IPS-18c (cell line): Measurements from ENCODE around the gene SMIM36.
"Not testable (repeated sequence)": the region's sequence is repeated elsewhere in the genome, so short reads cannot be mapped to it uniquely, and the experiment has no call there.

Experiments used
- H3K4me3 ChIP-seq: 2 replicates; pipeline ENCODE4 v1.7.0; 2013; ENCODE audit warnings: low read depth, mild to moderate bottlenecking, low read length, moderate library complexity; ENCODE audit not compliant: insufficient read depth
- H3K9me3 ChIP-seq: one replicate; pipeline ENCODE4 v1.6.1; 2013; ENCODE audit warnings: mild to moderate bottlenecking, low read length, moderate library complexity; ENCODE audit not compliant: control insufficient read depth, insufficient read depth

The SMIM36 gene

DNA sequence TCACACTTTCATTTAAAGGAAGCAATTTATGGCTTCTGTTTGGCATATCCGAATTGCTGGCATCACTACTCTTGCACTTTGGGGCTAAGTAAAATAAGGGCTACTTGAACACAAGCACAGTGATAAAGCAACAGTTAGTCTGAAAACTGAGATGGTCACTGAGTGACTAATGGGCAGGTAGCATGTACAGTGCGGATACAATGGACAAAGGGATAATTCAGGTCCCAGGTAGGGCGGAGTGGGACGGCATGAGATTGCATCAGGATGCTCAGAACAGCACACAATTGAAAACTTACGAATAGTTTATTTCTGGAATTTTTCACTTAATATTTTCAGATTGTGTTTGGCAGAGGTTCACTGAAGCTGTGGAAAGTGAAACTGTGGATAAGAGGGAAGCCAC lies 9.2 kb upstream of the SMIM36 start:
- H3K4me3 ChIP-seq, result no peak overlapping the region
- no peaks in the 10 kb centered on the region for H3K9me3 ChIP-seq

DNA sequence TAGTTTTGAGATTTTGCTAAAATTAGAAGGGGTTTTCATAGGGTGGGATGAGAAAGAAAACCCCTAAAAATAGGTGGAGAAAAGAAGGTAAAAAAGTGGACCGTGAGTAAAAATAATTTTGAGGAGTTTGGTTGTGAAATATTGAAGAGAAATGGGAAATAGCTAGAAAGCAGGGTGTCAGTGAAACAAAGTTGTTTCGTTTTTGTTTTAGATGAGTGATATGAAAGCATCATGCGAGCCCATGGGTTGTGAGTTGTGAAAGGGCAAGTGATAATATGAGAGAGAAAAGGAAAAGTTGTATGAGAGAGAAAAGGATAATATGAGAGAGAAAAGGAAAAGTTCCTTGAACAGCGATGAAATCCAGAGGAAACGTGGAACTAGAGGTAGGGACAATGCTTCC lies 7.3 kb upstream of the SMIM36 start:
- H3K4me3 ChIP-seq, result no peak overlapping the region

DNA sequence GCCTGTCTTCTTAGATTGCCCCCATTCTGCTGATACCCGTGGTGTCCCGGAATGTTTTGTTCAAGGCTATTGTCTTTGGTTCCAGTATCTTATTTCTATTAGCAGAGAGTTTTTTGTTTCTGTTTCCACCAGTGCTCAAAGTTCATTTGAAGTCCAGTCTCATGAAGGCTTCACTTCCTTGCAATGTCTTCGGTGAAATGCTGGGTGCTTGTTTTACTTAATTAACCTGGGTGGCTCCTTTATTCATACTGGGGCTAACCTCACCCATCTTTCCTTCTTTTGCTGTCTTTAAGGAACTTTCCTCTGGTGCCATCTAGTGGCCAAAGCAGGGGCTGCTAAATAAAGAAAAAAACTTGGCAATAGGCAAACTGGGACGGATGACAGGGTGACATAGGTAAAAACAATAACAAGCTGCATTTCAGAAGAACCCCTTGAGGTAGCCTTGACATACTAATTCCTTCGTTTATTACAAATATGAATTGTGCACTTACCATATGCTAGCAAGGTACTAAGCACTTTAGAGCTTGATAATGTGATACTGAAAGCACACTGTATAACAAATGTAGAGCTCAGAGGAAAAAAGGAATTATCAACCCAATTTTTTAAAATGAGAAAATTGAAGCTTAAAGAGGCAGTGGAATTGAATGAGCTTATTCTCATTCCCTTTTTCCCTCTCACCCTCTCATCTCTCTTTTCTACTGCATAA lies 2.8 kb upstream of the SMIM36 start:
- Histone ChIP-seq H3K9me3 (no peaks in the 10 kb centered on the region), H3K4me3 (no peak overlapping the region)

More for the DNA sequence above, 7.3 kb upstream of the SMIM36 start:
- no peaks in the 10 kb centered on the region for H3K9me3 ChIP-seq

DNA sequence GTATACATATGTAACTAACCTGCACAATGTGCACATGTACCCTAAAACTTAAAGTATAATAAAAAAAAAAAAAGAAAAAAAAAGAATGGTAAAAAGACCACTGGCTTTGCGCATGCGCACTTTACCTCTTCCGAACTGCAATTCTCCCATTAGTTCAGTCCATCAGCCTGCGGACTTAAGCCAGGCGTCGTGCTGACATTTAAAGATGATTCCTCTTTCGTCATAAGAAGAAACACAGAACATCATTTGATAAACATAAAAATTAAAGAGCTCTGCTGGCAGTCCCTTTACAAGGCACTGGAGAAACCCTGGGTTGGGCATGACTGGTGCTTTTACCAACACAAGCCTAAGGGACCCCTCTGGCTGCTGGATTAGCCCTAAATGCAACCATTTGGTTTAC lies 3.6 kb downstream of the SMIM36 start:
- not testable (repeated sequence) for H3K4me3 ChIP-seq, H3K9me3 ChIP-seq

DNA sequence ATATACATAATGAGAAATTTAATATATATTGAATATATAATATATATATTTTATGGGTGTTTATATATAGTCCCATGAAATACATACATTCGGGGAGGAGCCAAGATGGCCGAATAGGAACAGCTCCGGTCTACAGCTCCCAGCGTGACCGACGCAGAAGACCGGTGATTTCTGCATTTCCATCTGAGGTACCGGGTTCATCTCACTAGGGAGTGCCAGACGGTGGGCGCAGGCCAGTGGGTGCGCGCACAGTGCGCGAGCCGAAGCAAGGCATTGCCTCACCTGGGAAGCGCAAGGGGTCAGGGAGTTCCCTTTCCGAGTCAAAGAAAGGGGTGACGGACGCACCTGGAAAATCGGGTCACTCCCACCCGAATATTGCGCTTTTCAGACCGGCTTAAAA lies 9.6 kb downstream of the SMIM36 start:
- H3K4me3 ChIP-seq, H3K9me3 ChIP-seq: not testable (repeated sequence)

DNA sequence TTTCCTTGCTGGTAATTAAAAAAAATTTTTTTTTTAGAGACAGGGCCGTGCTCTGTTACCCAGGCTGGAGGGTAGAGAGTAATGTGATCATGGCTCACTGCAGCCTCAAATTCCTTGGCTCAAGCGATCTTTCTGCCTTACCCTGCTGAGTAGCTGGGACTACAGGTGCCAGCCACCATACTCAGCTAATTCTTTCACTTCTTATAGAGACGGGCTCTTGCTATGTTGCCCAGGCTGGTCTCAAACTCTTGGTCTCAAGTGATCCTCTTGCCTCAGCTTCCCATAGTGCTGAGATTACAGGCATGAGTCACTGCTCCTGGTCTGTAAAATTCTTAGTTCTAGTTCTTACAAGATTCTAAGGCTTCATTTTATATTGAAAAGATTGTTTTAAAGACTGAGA lies 11.1 kb downstream of the SMIM36 start:
- H3K4me3 ChIP-seq, result no peak overlapping the region
- no peaks in the 10 kb centered on the region for H3K9me3 ChIP-seq

DNA sequence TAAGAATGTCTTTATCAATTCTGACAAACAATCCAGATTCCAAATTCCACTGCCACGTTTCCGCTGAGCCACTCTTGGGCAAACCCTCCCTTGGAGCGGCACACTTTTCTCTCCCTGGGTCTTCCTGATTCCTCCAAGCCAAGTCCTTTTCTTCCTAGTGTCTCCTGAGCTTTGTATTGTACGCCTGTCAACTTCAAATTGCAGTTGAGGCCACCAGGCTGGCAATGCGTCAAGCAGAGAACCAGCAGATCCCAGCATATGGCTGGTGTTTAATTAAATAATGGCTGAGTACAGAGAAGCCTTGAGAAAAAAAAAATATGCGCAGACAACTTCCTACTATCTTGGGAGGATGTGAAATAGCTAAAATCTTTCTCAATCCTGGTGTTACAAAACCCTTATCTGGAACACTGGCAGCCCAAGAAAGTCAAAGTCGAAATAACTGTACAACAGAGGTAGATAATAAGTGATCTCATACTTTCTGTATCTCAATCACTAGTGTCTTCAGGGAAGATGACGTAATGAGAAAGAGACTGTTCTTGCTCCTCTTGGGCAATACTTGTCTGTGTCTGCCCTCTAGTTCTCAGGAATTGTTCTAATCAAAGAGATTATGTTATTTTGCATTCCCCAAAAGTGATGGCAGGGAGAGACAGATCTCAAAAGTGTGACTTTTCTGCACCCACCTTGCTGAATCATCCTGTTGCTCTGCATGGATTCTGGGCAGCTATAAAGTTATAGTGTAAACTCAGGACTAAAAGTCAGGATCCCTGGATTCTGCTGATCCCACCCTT lies 15.0 kb downstream of the SMIM36 start:
- Histone ChIP-seq H3K4me3 (no peak overlapping the region), H3K9me3 (no peaks in the 10 kb centered on the region)

DNA sequence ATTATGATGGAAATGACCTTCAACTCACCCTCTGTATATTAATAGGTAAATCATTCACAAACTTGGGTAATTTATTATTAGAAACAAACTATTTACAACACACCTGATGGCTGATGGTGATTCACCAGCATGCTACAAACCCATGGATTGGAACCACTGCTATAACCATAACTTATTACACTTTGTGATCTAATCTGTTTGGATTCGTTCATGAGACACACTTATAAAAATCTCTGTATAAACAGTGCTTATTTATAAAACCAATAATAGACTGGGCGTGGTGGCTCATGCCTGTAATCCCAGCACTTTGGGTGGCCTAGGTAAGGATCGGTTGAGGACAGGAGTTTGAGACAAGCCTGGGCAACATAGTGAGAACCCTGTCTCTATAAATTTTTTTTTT lies 16.0 kb downstream of the SMIM36 start:
- Histone ChIP-seq H3K9me3 (no peaks in the 10 kb centered on the region), H3K4me3 (no peak overlapping the region)

DNA sequence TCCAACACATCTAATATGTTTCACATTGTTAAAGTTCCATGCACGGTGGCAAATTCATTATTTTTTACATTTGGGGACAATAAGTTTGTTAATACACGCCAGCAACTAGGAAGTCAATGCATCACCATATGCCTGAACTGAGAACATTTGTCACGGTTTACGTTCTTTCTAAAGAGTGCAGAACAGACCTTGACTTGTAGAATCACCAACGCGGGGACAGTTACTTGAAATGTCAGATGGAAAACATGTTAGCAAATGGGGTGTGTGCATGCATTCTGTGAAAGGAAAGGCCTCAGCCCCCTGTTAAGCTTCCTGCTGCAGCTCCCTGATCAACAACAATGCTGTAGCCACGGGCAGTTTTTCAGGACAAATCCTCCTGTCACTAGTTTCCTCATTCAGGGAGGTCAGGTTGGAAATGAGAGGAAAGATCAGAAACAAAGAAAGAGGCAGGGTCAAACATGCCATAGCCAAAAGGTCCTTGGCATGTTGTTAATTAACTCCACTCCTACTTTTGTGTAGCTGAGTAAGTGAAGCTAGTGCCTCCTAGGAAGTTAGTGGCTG lies 18.4 kb downstream of the SMIM36 start:
- H3K9me3 ChIP-seq, result no peaks in the 10 kb centered on the region
- H3K4me3 ChIP-seq, result no peak overlapping the region

DNA sequence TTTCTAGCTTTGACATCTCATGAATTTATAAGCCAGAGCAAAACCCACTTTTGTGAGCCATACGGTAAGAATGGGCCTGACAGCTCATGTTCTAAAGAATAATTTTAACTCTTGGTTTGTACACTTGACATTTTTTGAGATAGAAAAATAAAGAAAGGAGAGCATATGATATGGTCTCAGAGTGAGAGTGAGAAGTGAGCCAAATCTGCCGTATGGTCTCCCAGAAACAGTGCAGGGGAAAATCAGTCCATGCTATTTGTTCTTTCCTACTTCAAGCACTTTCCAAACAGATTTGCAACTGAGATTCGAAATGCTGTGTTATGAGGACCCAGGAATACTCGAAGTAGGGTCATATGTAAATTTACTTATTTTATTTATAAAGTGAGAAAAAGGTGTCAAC lies 20.9 kb downstream of the SMIM36 start:
- Histone ChIP-seq H3K9me3 (no peaks in the 10 kb centered on the region), H3K4me3 (no peak overlapping the region)

DNA sequence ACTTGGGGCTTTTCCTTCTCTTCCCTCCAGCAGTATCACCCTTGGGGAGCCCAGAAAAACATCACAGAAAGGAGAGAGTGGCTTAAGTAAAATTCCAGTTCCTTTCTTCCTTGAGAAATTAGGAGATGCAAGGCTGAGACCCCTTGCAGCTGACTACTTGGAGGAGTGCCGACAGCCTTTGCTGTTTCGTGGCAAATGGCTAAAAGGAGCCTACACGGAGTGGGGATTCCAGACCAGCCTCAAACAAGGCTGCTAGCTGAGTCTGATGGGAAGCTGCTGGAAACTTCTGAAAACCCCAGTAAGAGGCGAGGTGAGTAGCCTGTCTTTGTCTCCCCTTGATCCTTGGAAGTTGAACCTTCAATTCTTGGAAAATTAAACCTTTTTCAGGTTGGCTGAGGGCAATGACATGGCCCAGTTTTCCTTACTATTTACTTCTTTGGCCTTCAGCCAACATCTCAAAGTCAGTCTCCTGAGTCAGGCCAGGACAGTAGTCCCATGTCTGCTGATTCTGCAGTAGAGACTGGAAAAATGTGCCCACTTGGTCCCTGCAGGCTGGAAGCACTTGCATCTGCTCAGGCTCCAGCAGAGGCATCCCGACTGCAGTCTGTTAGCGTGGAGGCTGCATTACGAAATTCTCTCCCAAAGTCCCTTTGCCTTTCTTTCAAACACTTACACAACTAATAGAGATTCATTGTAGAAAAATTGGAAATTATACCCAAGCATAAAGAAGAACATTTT lies 23.4 kb downstream of the SMIM36 start:
- Histone ChIP-seq H3K4me3 (no peak overlapping the region), H3K9me3 (no peaks in the 10 kb centered on the region)

DNA sequence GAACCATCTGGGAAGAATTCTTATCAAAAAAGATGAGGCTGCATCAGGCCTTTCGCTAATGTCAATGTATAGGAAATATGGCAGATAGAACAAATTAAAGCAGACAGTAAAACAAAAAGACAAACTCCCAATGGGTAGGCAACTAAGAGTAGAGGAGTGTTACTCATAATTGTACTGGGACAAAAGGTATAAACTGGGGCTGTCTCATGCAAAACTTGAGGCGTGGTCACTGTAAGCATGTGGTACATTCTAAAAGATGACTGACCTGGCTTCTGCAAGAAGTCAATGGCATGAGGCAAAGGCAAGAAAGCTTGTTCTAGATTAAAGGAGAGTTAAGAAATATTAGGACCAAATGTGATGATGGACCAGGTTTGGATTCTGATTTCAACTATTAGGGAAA lies 26.7 kb downstream of the SMIM36 start:
- no peaks in the 10 kb centered on the region for H3K9me3 ChIP-seq
- no peak overlapping the region for H3K4me3 ChIP-seq

DNA sequence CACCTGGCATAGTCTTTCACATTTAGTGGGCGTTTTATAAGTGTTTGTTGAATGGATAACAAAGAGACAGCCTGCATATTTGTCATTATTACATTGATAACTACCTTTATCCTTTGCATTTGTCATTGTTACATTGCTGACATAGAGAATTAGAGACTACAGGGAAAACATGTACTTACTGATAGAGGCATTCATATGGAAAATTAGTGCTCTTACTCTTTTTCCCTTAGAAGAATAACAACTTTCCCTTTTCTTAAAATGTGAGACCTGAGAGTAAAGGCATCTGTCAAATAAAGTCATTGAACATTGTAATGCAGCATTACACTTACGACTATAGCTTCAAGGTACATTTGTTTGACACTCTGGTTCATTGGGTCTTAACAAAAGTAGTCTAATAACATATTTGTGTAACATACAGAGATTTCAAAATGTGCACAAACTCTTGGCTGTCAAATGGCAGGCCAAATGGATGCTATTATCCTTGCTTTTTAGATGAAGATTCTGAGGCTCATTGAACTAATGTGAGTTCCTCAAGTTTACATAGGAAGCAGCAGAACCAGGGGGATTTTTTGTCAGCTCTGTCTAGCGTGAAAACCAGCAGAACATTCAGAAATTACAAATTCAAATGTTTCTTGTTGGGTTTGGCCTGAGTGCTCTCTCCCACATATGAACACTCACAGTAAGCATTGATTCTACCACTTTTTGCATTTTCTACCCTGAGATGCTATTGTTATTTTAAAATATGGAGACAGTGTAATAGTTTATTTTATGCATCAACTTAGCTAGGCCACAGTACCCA lies 28.5 kb downstream of the SMIM36 start:
- no peaks in the 10 kb centered on the region for H3K9me3 ChIP-seq
- H3K4me3 ChIP-seq, result no peak overlapping the region

DNA sequence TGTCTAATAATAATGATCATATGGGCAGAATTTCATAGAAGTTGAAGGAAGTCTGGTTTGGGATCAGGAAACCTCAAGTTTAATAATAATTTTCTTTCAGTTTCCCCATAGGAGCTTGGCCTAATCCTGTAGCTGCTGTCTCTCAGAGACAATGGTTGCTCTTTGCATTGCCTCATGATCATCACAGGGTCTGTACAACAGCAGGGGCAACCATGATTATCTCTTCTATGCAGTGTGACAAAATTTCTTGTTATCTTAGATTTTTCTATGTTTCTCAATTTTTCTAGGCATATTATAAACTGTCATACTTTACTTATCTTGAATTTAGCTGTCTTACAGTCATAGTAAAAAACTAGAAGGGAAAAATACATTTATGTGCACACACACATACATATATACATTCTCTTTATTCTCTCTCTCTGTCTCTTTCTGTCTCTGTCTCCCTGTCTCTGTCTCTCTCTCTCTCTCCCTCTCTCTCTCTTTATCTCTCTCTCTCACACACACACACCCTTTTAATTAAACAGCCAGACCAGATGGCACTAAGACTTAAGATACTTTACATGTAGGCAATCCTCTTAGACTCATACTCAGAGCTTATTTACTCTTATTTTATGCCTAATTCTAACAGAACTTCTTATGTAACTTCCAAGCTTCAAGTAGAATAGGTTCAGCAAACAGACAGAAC lies 30.5 kb downstream of the SMIM36 start:
- no peaks in the 10 kb centered on the region for H3K9me3 ChIP-seq

DNA sequence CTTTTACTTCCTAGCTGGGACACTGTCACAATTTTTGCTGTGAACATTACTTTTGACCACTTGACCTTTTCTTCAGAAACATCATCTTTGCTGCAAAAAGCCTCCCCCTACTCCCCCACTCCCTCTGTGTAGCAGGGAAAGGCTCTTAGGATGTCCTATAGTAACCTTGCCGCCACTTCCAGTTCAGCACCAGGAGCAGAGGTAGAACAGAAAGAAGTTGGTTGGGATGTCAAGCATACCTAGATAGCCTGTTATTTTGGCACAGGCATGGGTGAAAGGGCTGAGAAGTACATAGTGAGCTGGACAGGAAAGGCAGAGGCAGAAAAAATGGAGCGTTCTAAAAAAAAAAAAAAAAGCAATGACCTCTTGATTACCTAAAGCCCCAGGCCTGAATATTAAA lies 31.3 kb downstream of the SMIM36 start:
- H3K4me3 ChIP-seq, result no peak overlapping the region
- no peaks in the 10 kb centered on the region for H3K9me3 ChIP-seq

More for the DNA sequence above, 30.5 kb downstream of the SMIM36 start:
- no peak overlapping the region for H3K4me3 ChIP-seq

DNA sequence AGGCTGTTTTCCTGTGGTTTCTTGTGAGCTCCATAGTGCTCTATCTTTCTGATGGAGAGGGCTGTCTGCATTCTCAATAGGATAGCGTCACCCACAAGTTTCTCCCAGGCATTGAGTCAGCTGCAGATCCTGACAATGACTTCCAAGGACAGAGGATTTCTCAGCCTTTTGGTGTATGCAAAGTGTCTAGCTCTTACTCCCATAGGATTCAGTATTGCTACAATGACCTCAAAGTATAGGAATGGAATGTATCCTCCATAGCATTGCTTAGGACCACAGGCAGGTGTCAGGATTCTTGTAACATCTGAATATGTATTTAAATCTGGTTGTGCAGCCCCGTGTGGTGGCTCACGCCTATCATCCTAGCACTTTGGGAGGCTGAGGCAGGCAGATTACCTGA lies 32.3 kb downstream of the SMIM36 start:
- Histone ChIP-seq H3K9me3 (no peaks in the 10 kb centered on the region), H3K4me3 (no peak overlapping the region)

DNA sequence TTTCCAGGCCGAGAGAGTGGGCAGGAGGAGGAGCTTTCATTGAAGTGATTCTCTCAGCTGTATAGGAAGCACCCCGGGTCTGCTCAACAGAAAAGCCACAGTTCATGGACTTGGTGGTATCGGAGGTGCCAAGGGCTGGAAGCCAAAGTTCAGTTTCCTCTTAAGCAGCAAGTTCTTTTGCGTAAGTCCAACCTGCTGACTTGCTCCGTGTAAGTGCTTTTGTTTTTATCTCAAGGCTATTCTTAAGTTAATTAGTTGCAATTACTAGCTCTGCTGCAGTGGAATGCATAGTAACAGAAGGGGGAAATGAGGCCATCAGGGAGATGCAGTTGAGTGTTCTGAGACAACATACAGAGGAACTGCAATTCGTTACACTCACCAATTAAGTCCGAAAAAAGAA lies 44.6 kb downstream of the SMIM36 start:
- no peaks in the 10 kb centered on the region for H3K9me3 ChIP-seq
- H3K4me3 ChIP-seq, result no peak overlapping the region
